Esophagus squamous epithelium (tissue), 4 donors: ENCODE data around the gene POU6F1.

Experiments used
- CTCF ChIP-seq, 6 experiments: fragments of 450-650 bp in 4 of 6; fragments of 200-600 bp in 2 of 6; sonication (generic) in 2 of 6; IDR thresholded peaks; one replicate each; pipeline ENCODE4 v1.5.1; 2016 to 2019; ENCODE audit warnings: antibody characterized with exemption in 6 of 6, mild to moderate bottlenecking in 4 of 6, moderate library complexity in 4 of 6
- POLR2A ChIP-seq, 4 donors: fragments of 450-650 bp; IDR thresholded peaks; one replicate each; pipeline ENCODE4 v1.6.1; 2017; ENCODE audit warnings: antibody characterized with exemption in 4 of 4, mild to moderate bottlenecking in 4 of 4, moderate library complexity in 3 of 4

GRCh38 chr12:51254536-51254935, 36.7 kb upstream of the POU6F1 start:
- no peak for TF ChIP-seq CTCF (IDR thresholded peaks at IDR 0.05)
- no peak for TF ChIP-seq POLR2A (IDR thresholded peaks at IDR 0.05)
